GM23338 (cell line): Measurements from ENCODE around the gene ZCCHC17. TPM values are rescaled to one million over a fixed set of nuclear protein-coding genes. Genes with fewer than 3 reads are reported as not detected.

Source experiments
- ATAC-seq: fragments of 200-7000 bp; cut with Tn5 transposase; 3 replicates; pipeline ENCODE4 v1.9.1; 2020
- DNase-seq: peaks from one replicate; pipeline ENCODE4 v3.0.0-alpha.2; 2015; ENCODE audit warnings: low spot score
- H2AFZ ChIP-seq: fragments of 200-600 bp; sonication (generic); 2 replicates; pipeline ENCODE4 v1.8.0; 2016; ENCODE audit warnings: antibody characterized with exemption, mild to moderate bottlenecking, moderate library complexity
- H3F3A ChIP-seq: fragments of 200-600 bp; sonication (generic); replicated peaks from 2 replicates; pipeline ENCODE4 v1.8.0; 2017; ENCODE audit warnings: antibody characterized with exemption, mixed run types, low read depth
- H3K27ac ChIP-seq: fragments of 200-600 bp; sonication (generic); 2 replicates; pipeline ENCODE4 v1.6.1; 2016; ENCODE audit warnings: low read depth
- H3K27me3 ChIP-seq: fragments of 200-600 bp; sonication (generic); 2 replicates; pipeline ENCODE4 v1.8.0; 2016; ENCODE audit warnings: mild to moderate bottlenecking, mixed run types, moderate library complexity; ENCODE audit not compliant: insufficient read depth
- H3K36me3 ChIP-seq: fragments of 200-600 bp; sonication (generic); 2 replicates; pipeline ENCODE4 v1.8.0; 2016; ENCODE audit warnings: mild to moderate bottlenecking; ENCODE audit not compliant: insufficient read depth
- H3K4me1 ChIP-seq: fragments of 200-600 bp; sonication (generic); 2 replicates; pipeline ENCODE4 v1.8.0; 2016; ENCODE audit warnings: mild to moderate bottlenecking, moderate library complexity; ENCODE audit not compliant: insufficient read depth
- H3K4me2 ChIP-seq: fragments of 200-600 bp; sonication (generic); 2 replicates; pipeline ENCODE4 v1.7.1; 2017; ENCODE audit warnings: mixed run types
- H3K4me3 ChIP-seq: fragments of 200-600 bp; sonication (generic); 2 replicates; pipeline ENCODE4 v1.6.1; 2016; ENCODE audit warnings: mixed run types
- H3K79me2 ChIP-seq: fragments of 200-600 bp; sonication (generic); replicated peaks from 2 replicates; pipeline ENCODE4 v1.8.0; 2017; ENCODE audit warnings: mild to moderate bottlenecking; ENCODE audit not compliant: insufficient read depth
- H3K9me2 ChIP-seq: fragments of 200-600 bp; sonication (generic); 2 replicates; pipeline ENCODE4 v1.8.0; 2017; ENCODE audit not compliant: insufficient read depth
- H4K20me1 ChIP-seq: fragments of 200-600 bp; sonication (generic); replicated peaks from 2 replicates; pipeline ENCODE4 v1.8.0; 2017; ENCODE audit warnings: mild to moderate bottlenecking; ENCODE audit not compliant: insufficient read depth
- H3K27ac Mint-ChIP-seq: 2 replicates; pipeline ENCODE4 v1.8.0; 2020; ENCODE audit warnings: inconsistent platforms, mild to moderate bottlenecking, moderate library complexity, mixed read lengths
- H3K27me3 Mint-ChIP-seq: 3 replicates; pipeline ENCODE4 v1.8.0; 2022; ENCODE audit warnings: low read depth, mild to moderate bottlenecking, moderate library complexity, mixed read lengths, inconsistent platforms; ENCODE audit not compliant: insufficient read depth, poor library complexity
- H3K36me3 Mint-ChIP-seq: 3 replicates; pipeline ENCODE4 v1.8.0; 2021; ENCODE audit warnings: low read depth, mild to moderate bottlenecking, inconsistent platforms, moderate library complexity, mixed read lengths
- H3K4me1 Mint-ChIP-seq: 3 replicates; pipeline ENCODE4 v1.8.0; 2020; ENCODE audit warnings: mild to moderate bottlenecking, inconsistent platforms, mixed read lengths
- H3K4me3 Mint-ChIP-seq: 3 replicates; pipeline ENCODE4 v1.8.0; 2021; ENCODE audit warnings: moderate library complexity, mild to moderate bottlenecking, inconsistent platforms, mixed read lengths
- H3K9me3 Mint-ChIP-seq: 3 replicates; pipeline ENCODE4 v1.8.0; 2020; ENCODE audit warnings: moderate library complexity, mild to moderate bottlenecking, inconsistent platforms, mixed read lengths
- CREB1 ChIP-seq: fragments of 250-450 bp; sonication (Bioruptor Pico); IDR thresholded peaks from 2 replicates; pipeline ENCODE4 v1.5.0; 2020; ENCODE audit warnings: low read depth, mild to moderate bottlenecking, moderate library complexity
- CTCF ChIP-seq, 2 experiments: fragments of 200-600 bp in 1 of 2; sonication (generic) in 1 of 2; conservative IDR thresholded peaks; 2 replicates each; pipeline versions ENCODE4 v1.5.1 to v1.6.1; 2016 to 2017; ENCODE audit warnings: antibody characterized with exemption in 2 of 2, low read depth in 2 of 2, mild to moderate bottlenecking in 2 of 2, moderate library complexity in 1 of 2
- ETS1 ChIP-seq: IDR thresholded peaks from 2 replicates; pipeline ENCODE4 v1.6.1; 2016; ENCODE audit warnings: antibody characterized with exemption
- EZH2 ChIP-seq: fragments of 200-600 bp; sonication (generic); IDR thresholded peaks from one replicate; pipeline ENCODE4 v1.8.0; 2017; ENCODE audit warnings: antibody characterized with exemption, mild to moderate bottlenecking, low read depth; ENCODE audit not compliant: unreplicated experiment
- EZH2phosphoT487 ChIP-seq: fragments of 200-600 bp; sonication (generic); IDR thresholded peaks from one replicate; pipeline ENCODE4 v1.8.1; 2018; ENCODE audit warnings: antibody characterized with exemption; ENCODE audit not compliant: unreplicated experiment
- JUNB ChIP-seq: IDR thresholded peaks from one replicate; pipeline ENCODE4 v1.6.1; 2016; ENCODE audit warnings: antibody characterized with exemption; ENCODE audit not compliant: unreplicated experiment
- NANOG ChIP-seq: IDR thresholded peaks from 2 replicates; pipeline ENCODE4 v1.6.1; 2016; ENCODE audit warnings: antibody characterized with exemption, borderline replicate concordance
- POLR2AphosphoS5 ChIP-seq: IDR thresholded peaks from 2 replicates; pipeline ENCODE4 v1.6.1; 2016; ENCODE audit warnings: antibody characterized with exemption, low read depth
- REST ChIP-seq: IDR thresholded peaks from one replicate; pipeline ENCODE4 v1.6.1; 2018; ENCODE audit warnings: antibody characterized with exemption; ENCODE audit not compliant: unreplicated experiment
- STAT1 ChIP-seq: IDR thresholded peaks from one replicate; pipeline ENCODE4 v1.6.1; 2016; ENCODE audit warnings: antibody characterized with exemption; ENCODE audit not compliant: unreplicated experiment
- ZNF114 ChIP-seq: fragments of 250-450 bp; sonication (Bioruptor Pico); IDR thresholded peaks from 2 replicates; pipeline ENCODE4 v1.5.0; 2020; ENCODE audit warnings: mild to moderate bottlenecking, moderate library complexity
- ZNF331 ChIP-seq: fragments of 250-450 bp; sonication (Bioruptor Pico); IDR thresholded peaks from 2 replicates; pipeline ENCODE4 v1.5.0; 2020; ENCODE audit warnings: low read depth, mild to moderate bottlenecking, moderate library complexity
- ZNF462 ChIP-seq: fragments of 250-450 bp; sonication (Bioruptor Pico); IDR thresholded peaks from 2 replicates; pipeline ENCODE4 v1.5.0; 2020; ENCODE audit warnings: mild to moderate bottlenecking, moderate library complexity
- polyA plus RNA-seq: library from polyadenylated mRNA; unstranded; fragments of >200 nt; fragmentation: Nextera tagmentation; extraction: Ambion mirVana; gene quantifications from 2 replicates; pipeline ENCODE4 v1.2.1, GENCODE V29; 2016
- total RNA-seq: library from RNA; depleted of rRNA; stranded (reverse); fragments of >200 nt; shearing (Covaris generic); gene quantifications from 2 replicates; pipeline ENCODE4 v1.2.3, GENCODE V29; 2014

Gene ZCCHC17
- total and polyA plus RNA-seq, 2 experiments from 2014 or later, result 40.1 to 134 TPM

- peaks cover 14% of the 10 kb centered on the region for H3K27me3 Mint-ChIP-seq
- no peak for DNase-seq
These were observed 84.8 kb downstream of the ZCCHC17 start for GRCh38 chr1:31381394-31382294.

More at GRCh38 chr1:31381394-31382294, 84.8 kb downstream of the ZCCHC17 start:
- H2AFZ ChIP-seq, result no peak overlapping the region
- H3K4me2 ChIP-seq, result no peak overlapping the region
- no peak overlapping the region for H3K4me3 ChIP-seq
- no peak overlapping the region for H3K27ac ChIP-seq
- no peaks in the 10 kb centered on the region for H3K79me2 ChIP-seq
- Mint-ChIP-seq H3K9me3 (no peaks in the 10 kb centered on the region), H3K27ac (no peak overlapping the region), H3K4me1 (peaks cover 13% of the 10 kb centered on the region), H3K36me3 (no peaks in the 10 kb centered on the region), H3K4me3 (no peak overlapping the region)
- ATAC-seq, result no peak
- TF ChIP-seq ZNF114 (CRISPR knock-in tag), result no peak
- TF ChIP-seq EZH2, result no peak
- TF ChIP-seq ZNF462 (CRISPR knock-in tag), result no peak
- no peak for TF ChIP-seq REST
- no peak for TF ChIP-seq NANOG
- no peak for TF ChIP-seq CREB1 (CRISPR knock-in tag)
- TF ChIP-seq POLR2AphosphoS5, result no peak
- TF ChIP-seq ZNF331 (CRISPR knock-in tag), result no peak
- TF ChIP-seq STAT1, result no peak
- TF ChIP-seq ETS1, result no peak
- no peak for TF ChIP-seq EZH2phosphoT487
- TF ChIP-seq CTCF (conservative IDR thresholded peaks at IDR 0.05; ENCODE audit: low read depth in 2 of 2), result no peak
- no peak for TF ChIP-seq JUNB
- H4K20me1 ChIP-seq, result no peaks in the 10 kb centered on the region
- no peaks in the 10 kb centered on the region for H3K36me3 ChIP-seq
- H3K4me1 ChIP-seq, result peaks cover 5% of the 10 kb centered on the region
- H3K9me2 ChIP-seq, result no peaks in the 10 kb centered on the region
- H3F3A ChIP-seq, result no peaks in the 10 kb centered on the region
- H3K27me3 ChIP-seq, result no peaks in the 10 kb centered on the region
